Lower lobe of right lung (tissue), 2 donors: Measurements from ENCODE around the gene CCDC51. TPM values are rescaled to one million over a fixed set of nuclear protein-coding genes. Genes with fewer than 3 reads are reported as not detected.
A peak's percentile ranks its signal among the peaks of the same experiment; 100 is the strongest.

ENCODE experiments used
- ATAC-seq, 2 donors: fragments of 200-7000 bp; cut with Tn5 transposase; one replicate each; pipeline ENCODE4 v1.9.1; 2020 to 2022; ENCODE audit warnings: mild to moderate bottlenecking in 2 of 2, moderate library complexity in 2 of 2
- DNase-seq: peaks from one replicate; pipeline ENCODE4 v3.0.0-alpha.2; 2020
- H3K27ac ChIP-seq: fragments of 200-600 bp; one replicate; pipeline ENCODE4 v1.8.0; 2022
- H3K27me3 ChIP-seq: fragments of 200-600 bp; one replicate; pipeline ENCODE4 v1.8.0; 2022; ENCODE audit warnings: low read depth
- H3K36me3 ChIP-seq: fragments of 200-600 bp; one replicate; pipeline ENCODE4 v1.8.0; 2022; ENCODE audit warnings: mild to moderate bottlenecking
- H3K4me1 ChIP-seq: fragments of 200-600 bp; one replicate; pipeline ENCODE4 v1.8.0; 2022
- H3K4me3 ChIP-seq: fragments of 200-600 bp; one replicate; pipeline ENCODE4 v1.8.0; 2022; ENCODE audit warnings: mild to moderate bottlenecking
- H3K9me3 ChIP-seq: fragments of 200-600 bp; one replicate; pipeline ENCODE4 v1.8.0; 2022
- CTCF ChIP-seq: fragments of 200-600 bp; IDR thresholded peaks from one replicate; pipeline ENCODE4 v1.8.0; 2022; ENCODE audit warnings: antibody characterized with exemption, mild to moderate bottlenecking
- intact Hi-C: fragments of 100-400 bp; cut with DNase I; formaldehyde crosslinking; loops from one replicate; pipeline ENCODE4 v1.11.0; 2022
- total RNA-seq: library from RNA; stranded (reverse); fragmentation: NEBNext Ultra II Directional; extraction: Animal tissue kit (Norgen Biotek cat#: 25700); gene quantifications from one replicate; pipeline ENCODE4 v1.2.1, GENCODE V29; 2021
- donor health status: DM: no; HTN: yes; CAD: no; lungs with severe emphysema.

The CCDC51 gene
- total RNA-seq, 1 donor from 2014 or later = 8.6 TPM

- peaks cover 87% of the 10 kb centered on the region for H3K36me3 ChIP-seq
- no peaks in the 10 kb centered on the region for H3K4me1 ChIP-seq
- intact Hi-C loops = no loop called here
- ATAC-seq (no peak), DNase-seq (no peak)
- no peaks in the 10 kb centered on the region for H3K9me3 ChIP-seq
- no peak overlapping the region for H3K4me3 ChIP-seq
- TF ChIP-seq CTCF = no peak
- no peaks in the 10 kb centered on the region for H3K27me3 ChIP-seq
- H3K27ac ChIP-seq = no peak overlapping the region
Observed at GRCh38 chr3:48416546-48416945, 23.4 kb downstream of the CCDC51 start.

- no peak overlapping the region for H3K4me3 ChIP-seq
- intact Hi-C loops = no loop called here
- peaks cover 87% of the 10 kb centered on the region for H3K36me3 ChIP-seq
- no peaks in the 10 kb centered on the region for H3K9me3 ChIP-seq
- no peaks in the 10 kb centered on the region for H3K4me1 ChIP-seq
- DNase-seq = no peak
- ATAC-seq = no peak
- TF ChIP-seq CTCF = no peak
- no peak overlapping the region for H3K27ac ChIP-seq
- H3K27me3 ChIP-seq = no peaks in the 10 kb centered on the region
Observed at GRCh38 chr3:48416091-48416505, 23.8 kb downstream of the CCDC51 start.

- no peaks in the 10 kb centered on the region for H3K9me3 ChIP-seq
- peaks cover 89% of the 10 kb centered on the region for H3K36me3 ChIP-seq
- intact Hi-C loops = no loop called here
- H3K4me1 ChIP-seq = no peaks in the 10 kb centered on the region
- no peak for TF ChIP-seq CTCF
- ATAC-seq (no peak), DNase-seq (peak; percentile 23)
- no peaks in the 10 kb centered on the region for H3K27me3 ChIP-seq
- H3K27ac ChIP-seq = no peak overlapping the region
- no peak overlapping the region for H3K4me3 ChIP-seq
Observed at GRCh38 chr3:48415251-48415953, 24.5 kb downstream of the CCDC51 start.

- H3K27me3 ChIP-seq = no peaks in the 10 kb centered on the region
- intact Hi-C loops = no loop called here
- no peaks in the 10 kb centered on the region for H3K9me3 ChIP-seq
- no peak for TF ChIP-seq CTCF
- ATAC-seq (no peak), DNase-seq (peak; percentile 35)
- peaks cover 97% of the 10 kb centered on the region for H3K36me3 ChIP-seq
- no peak overlapping the region for H3K4me3 ChIP-seq
- no peaks in the 10 kb centered on the region for H3K4me1 ChIP-seq
- no peak overlapping the region for H3K27ac ChIP-seq
Observed at GRCh38 chr3:48414376-48415250, 25.3 kb downstream of the CCDC51 start.

- DNase-seq (peak; percentile 40), ATAC-seq (no peak)
- Histone ChIP-seq H3K36me3 (peaks cover 99% of the 10 kb centered on the region), H3K27me3 (no peaks in the 10 kb centered on the region), H3K27ac (no peak overlapping the region), H3K4me3 (no peak overlapping the region), H3K4me1 (no peaks in the 10 kb centered on the region), H3K9me3 (no peaks in the 10 kb centered on the region)
- TF ChIP-seq CTCF = no peak
- intact Hi-C loops = no loop called here
Observed at GRCh38 chr3:48413611-48414010, 26.3 kb downstream of the CCDC51 start.
